Right ventricle myocardium superior (tissue), 1 donor: ENCODE measurements around the gene SRP19. TPM values are rescaled to one million over a fixed set of nuclear protein-coding genes. Genes with fewer than 3 reads are reported as not detected.
"Not testable (repeated sequence)": the region's sequence is repeated elsewhere in the genome, so short reads cannot be mapped to it uniquely, and the experiment has no call there.

Experiments
- ATAC-seq: fragments of 200-7000 bp; cut with Tn5 transposase; one replicate; pipeline ENCODE4 v1.9.1; 2020; ENCODE audit warnings: mild to moderate bottlenecking; ENCODE audit not compliant: poor library complexity
- DNase-seq: peaks from one replicate; pipeline ENCODE4 v3.0.0-alpha.2; 2020
- intact Hi-C: fragments of 100-400 bp; cut with DNase I; formaldehyde crosslinking; loops from one replicate; pipeline ENCODE4 v1.11.2; 2022
- total RNA-seq: library from RNA; stranded (reverse); fragmentation: NEBNext Ultra II Directional; extraction: Animal tissue kit (Norgen Biotek cat#: 25700); gene quantifications from one replicate; pipeline ENCODE4 v1.2.1, GENCODE V29; 2021
- donor health status: DM: no; HTN: yes; CAD: no; lungs with severe emphysema.

Gene SRP19
- total RNA-seq, 1 donor from 2014 or later, result 24.8 TPM

DNA sequence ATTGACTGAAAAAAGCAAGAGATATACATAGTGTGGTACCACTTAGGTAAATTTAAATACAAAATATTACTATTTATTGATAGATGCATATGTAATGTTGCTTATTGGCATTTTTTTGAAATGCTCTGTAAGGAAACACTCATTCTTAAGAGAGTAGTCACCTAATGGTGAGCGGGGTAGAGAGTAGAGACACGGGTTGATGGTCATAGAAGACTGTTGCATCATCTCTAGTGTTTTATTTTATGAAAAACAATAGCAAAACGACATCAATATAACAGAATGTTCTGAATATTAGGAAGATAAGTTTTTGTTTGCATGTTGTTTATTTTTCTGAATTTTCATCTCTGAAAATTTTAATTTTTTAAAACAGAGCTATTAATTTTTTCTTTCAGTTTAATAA is 4.0 kb downstream of the SRP19 start:
- intact Hi-C loops, result no loop called here
- DNase-seq, result no peak
- ATAC-seq, result no peak

DNA sequence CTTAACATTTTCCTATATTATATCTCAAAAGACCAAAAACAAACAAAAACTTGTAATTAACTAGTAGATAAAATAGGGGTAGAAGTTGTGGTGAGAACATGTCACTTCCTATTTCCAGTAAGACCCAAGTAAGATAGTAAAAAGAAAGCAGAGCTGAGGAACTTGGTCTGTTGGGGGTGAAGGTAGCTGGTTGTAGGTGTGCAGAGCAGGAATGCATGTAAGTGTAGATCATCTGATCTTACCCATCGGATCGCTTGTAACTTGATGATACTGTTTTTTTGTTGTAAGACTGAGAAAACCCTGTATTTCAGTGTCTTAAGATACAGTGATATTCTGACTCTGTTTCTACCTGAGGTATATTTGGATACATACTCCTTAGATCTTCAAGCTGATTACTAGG is 5.7 kb downstream of the SRP19 start:
- no peak for DNase-seq
- intact Hi-C loops, result no loop called here
- no peak for ATAC-seq

DNA sequence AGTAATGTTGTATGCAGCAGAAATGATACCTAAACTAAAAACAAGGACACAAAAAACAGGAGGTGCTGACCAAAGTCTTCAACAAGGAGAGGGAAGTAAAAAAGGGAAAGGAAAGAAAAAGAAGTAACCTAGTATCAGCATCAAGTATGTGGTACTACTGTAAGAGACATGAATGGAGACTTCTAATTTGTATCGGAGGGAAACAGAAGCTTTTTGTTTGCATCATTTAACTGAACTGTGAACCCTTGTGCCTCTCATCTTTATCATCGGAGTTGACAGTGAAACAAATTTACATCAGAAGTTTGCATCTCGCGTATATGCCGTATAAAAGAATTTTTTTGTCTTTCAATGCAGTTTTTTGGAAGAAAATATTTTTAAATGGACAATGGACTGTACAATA is 6.3 kb downstream of the SRP19 start:
- ATAC-seq, result no peak
- intact Hi-C loops, result no loop called here
- DNase-seq, result no peak

DNA sequence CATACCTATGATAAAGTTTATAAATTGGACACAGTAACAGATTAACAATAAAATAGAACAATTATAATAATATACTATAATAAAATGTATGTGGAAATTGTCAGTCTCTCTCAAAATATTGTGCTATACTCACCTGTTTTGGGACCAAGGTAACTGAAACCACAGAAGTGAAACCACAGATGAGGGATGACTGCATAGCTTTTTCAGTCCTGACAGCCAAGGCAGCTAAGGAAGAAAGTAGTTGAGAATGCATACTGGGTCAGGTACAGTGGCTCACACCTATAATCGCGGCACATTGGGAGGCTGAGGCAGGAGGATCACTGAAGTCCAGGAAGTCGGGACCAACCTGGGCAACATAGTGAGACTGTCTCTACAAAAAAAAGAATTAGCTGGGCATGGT is 8.9 kb downstream of the SRP19 start:
- intact Hi-C loops, result no loop called here
- DNase-seq (no peak), ATAC-seq (no peak)

DNA sequence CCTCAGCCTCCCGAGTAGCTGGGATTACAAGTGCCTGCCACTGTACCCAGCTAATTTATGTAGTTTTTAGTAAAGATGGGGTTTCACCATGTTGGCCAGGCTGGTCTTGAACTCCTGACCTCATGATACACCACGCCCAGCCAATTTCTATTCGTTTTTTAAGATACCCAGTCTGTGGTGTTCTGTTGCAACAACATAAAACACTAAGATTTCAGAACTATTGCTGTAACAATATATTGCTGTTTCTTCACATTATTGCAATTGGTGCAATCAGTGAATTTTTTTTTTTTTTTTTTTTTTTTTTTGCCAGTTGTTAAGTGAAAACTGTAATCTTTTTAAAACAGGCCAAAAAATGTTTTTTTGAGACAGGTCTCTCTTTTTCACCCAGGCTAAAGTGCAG is 9.9 kb downstream of the SRP19 start:
- DNase-seq, result no peak
- intact Hi-C loops, result no loop called here
- no peak for ATAC-seq

DNA sequence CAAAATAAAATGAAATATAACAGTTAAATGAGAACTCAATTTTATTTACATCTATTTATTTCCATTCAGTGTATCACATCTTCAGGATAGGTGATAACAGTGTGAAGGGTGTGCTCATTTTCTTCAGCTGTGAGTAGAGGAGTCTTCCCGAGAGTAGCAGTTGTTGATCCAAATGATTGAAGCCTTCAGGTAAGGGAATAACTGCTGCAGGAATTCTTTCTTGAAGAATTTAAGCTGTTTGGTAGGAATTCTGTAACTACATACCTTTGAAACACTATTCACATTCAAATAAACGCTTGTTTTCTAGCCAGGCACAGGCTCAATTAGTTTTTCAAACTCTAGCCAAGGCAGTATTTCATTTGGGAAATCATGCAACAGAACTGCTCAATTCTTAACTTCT is 15.3 kb downstream of the SRP19 start:
- no peak for DNase-seq
- intact Hi-C loops, result no loop called here
- ATAC-seq, result no peak

DNA sequence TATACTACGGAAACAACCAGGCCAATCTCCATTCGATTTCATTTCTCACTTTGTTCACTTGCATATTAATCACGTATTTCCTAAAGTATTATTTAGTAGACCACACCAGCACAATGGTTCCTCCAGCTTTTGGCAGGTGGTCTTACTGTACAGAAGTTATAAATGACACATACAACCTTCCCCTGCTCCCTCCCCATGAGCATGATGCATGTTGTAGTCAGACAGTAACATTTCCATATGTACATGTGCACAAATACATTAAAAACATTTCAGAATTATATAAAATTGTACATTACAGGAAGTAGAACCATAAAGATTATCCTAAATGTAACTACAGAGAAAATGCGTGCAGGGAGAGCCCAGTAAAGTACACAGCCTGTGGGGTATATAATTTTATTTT is 17.0 kb downstream of the SRP19 start:
- DNase-seq, result no peak
- intact Hi-C loops, result no loop called here

DNA sequence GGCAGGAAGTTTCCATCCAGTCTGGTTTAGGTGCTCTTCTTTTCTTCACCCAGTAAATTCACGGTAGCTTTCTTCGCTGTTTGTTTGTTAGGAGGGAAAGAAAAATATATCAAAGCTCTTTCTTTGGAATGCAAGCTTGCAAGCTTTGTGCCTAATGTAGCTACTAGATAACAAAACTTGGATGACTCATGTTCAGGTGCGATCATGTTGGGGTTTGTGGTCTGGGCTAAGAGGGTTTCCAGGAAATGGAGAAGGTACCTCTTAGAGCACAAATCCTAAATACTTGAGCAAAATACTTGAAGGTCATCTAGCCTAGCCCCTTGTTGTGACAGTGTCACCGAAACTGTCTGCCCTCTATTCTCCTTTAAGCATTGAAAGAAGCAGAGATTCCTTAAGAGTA is 17.7 kb downstream of the SRP19 start:
- intact Hi-C loops, result no loop called here
- DNase-seq (no peak), ATAC-seq (no peak)

More for the DNA sequence above, 17.0 kb downstream of the SRP19 start:
- ATAC-seq, result no peak

DNA sequence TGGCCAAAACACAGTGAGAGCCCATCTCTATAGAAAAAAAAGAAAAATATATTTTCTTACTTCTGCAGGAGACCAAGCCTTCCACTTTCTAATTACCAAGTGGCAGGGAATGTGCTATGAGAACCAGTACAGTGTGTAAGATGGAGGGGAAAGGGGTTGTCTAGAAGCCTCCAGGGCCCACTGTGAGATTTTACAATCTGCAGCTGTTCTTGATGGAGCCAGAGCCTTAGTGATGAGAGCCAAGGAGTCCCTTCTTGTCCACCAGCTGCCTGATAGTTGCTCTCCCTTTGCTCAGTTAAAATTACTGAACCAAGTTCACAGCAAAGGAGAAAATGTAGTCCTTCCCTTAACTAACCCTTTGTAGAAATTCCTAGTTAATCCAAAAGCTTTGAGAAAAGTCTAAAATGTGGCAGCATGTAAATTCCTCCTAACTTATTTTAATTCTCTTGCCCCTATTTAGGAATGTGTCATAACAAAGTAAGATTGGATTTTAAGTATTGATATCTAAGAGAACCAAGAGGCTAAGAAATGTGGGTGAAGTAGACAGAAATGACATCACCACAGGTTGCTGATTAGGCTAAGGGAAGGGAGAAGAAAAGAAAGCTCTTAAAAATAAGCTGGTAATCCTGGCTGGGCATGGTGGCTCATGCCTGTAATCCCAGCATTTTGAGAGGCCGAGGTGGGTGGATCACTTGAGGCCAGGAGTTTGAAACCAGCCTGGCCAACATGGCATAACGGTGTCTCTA is 19.3 kb downstream of the SRP19 start:
- DNase-seq, result no peak
- intact Hi-C loops, result no loop called here
- peak; percentile 54 for ATAC-seq

DNA sequence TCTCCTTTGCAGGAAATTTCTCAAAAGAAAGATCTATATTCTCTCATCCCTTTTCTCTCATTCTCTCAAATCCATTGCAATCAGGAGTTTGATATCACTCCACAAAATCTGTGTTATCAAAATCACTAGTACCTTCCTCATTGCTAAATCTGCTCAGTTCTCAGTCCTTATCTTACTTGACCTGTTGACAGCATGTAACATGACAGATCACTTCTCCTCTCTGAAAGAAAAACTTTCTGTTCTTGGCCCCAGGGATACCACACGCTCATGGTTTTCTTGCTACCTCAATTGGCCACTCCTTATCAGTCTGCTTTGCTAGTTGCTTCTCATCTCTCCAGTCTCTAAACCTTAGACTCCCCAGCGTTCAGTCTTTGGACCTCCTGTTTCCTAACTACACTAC is 22.1 kb downstream of the SRP19 start:
- intact Hi-C loops, result no loop called here
- DNase-seq (no peak), ATAC-seq (peak; percentile 9)

DNA sequence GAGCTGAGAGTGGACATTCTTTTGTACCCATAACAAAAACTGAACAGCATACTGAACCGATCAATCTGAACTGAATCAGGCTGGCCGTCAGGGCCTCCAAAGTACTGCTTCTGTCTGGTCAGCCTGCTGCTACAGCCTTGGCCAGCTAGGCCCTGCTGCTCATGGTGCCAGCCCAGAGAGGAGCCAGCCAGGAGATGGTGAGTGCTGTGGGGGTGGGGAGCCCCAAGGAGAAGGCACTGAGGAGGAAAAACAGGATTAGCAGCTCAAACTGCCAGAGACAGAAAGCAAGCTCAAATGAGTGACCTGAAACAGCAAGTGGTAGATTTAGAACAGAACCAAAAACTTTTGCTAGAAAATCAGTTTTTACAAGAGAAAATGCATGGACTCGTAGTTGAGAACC is 23.9 kb downstream of the SRP19 start:
- ATAC-seq (peak; percentile 50), DNase-seq (no peak)
- intact Hi-C loops, result no loop called here

DNA sequence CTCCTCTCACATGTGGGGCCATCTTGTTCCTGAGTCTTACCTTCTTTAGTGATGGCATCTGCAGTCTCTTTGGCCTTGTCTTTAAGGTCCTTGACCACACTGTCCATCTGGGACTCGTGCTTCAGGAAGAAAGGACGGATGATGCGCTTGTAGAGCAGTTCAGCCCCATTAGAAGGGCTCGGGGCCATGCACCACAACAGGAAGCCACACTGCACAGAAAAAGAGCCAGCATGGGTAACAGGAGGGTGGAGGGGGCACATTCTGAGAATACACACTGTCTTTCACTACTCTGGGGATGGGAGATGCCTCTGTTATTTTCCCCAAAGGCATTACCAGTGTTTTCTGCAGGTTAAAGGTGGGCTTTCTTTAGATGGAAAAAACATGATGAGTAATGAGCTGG is 25.9 kb downstream of the SRP19 start:
- ATAC-seq, result no peak
- intact Hi-C loops, result no loop called here
- DNase-seq, result no peak

DNA sequence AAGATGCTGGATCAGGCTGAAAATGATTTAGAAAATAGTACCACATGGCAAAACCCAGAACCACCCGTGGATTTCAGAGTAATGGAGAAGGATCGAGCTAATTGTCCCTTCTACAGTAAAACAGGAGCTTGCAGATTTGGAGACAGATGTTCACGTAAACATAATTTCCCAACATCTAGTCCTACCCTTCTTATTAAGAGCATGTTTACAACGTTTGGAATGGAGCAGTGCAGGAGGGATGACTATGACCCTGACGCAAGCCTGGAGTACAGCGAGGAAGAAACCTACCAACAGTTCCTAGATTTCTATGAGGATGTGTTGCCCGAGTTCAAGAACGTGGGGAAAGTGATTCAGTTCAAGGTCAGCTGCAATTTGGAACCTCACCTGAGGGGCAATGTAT is 31.0 kb downstream of the SRP19 start:
- ATAC-seq, intact Hi-C loops, DNase-seq: not testable (repeated sequence)

DNA sequence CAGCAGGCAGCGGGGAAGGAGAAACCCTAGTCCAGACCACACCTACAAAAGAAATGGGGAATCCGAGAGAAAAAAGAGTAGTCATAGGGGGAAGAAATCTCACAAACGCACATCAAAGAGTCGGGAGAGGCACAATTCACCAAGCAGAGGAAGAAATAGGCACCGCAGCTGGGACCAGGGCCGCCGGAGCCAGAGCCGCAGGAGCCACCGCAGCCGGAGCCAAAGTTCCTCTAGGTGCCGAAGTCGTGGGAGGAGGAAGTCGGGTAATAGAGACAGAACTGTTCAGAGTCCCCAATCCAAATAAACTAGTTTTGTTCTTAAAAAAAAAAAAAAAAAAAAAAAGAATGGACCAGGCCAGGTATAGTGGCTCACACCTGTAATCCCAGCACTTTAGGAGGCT is 31.7 kb downstream of the SRP19 start:
- DNase-seq (no peak), ATAC-seq (no peak)
- intact Hi-C loops, result no loop called here

DNA sequence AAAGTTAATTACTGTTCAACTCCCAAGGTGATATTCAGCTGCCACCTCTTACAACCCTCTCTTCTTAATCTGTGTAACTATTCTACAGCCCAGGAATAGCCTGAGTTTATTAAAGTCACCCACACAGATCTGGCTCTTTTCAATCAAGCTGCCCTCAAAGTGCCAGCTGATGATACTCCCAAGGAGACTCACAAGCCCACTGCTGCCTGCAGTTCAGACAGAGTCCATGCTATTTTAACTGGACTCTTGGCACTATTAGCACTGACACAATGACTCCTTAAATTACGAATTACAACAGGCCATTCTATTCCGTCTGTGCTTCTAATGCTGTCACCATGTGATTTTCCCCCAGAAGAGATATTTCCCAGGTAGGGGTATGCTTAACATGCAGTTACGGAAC is 34.6 kb downstream of the SRP19 start:
- ATAC-seq, result peak; percentile 83

DNA sequence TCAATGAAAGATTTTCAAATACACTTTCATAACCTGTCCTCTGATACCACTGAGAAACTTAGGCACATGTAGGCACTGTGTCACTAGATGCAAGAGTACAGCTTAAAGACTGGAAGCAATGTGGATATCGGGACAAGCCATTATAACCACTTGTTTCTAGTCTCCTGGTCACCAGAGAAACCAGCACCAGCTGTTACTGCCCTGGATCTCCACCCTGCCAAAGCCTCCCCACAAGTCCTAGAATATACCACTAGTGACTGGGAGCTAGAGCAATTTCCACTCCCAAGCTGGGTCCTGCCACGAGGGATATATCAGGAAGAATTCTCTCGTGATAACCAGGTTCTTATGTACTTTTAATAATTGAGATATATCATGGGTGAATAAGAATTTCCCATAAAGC is 41.5 kb downstream of the SRP19 start:
- intact Hi-C loops, result no loop called here
- ATAC-seq, result no peak
- DNase-seq, result no peak

More for the DNA sequence above, 34.6 kb downstream of the SRP19 start:
- intact Hi-C loops, result no loop called here
- DNase-seq, result no peak

DNA sequence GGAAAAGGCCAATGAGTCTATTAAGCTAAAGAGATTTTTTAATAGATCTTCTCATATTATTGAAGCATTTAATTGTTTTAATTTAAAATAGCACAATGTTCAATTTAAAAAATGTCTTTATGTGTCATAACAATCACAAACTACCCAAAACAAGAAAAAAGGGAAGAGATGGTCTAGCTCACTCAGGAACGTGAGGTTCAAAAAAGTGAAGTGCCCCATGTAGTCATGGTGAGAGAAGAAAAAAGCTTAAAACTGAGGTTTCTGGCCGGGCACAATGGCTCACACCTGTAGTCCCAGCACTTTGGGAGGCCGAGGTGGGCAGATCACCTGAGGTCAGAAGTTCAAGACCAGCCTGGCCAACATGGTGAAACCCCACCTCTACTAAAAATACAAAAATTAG is 43.9 kb downstream of the SRP19 start:
- ATAC-seq, DNase-seq, intact Hi-C loops: not testable (repeated sequence)

DNA sequence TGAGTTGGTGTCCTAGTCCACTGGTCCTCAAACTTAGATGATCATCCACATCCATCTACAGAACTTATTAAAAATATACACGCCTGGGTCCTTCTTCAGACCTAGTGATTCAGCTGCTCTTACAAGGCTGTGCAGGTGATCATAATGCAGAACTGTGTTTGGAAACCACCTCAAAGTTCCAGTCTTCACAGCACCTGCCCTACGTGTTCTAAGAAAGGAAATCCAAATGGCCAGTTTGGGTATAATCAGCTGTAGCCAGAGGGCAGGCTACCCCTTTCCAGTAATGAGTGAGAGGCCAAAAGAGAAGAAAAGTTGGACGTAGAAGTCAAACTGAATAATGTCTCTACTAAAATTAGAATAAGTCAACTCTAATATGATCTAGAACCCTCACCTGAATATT is 45.5 kb downstream of the SRP19 start:
- intact Hi-C loops, result no loop called here
- no peak for DNase-seq
- no peak for ATAC-seq

DNA sequence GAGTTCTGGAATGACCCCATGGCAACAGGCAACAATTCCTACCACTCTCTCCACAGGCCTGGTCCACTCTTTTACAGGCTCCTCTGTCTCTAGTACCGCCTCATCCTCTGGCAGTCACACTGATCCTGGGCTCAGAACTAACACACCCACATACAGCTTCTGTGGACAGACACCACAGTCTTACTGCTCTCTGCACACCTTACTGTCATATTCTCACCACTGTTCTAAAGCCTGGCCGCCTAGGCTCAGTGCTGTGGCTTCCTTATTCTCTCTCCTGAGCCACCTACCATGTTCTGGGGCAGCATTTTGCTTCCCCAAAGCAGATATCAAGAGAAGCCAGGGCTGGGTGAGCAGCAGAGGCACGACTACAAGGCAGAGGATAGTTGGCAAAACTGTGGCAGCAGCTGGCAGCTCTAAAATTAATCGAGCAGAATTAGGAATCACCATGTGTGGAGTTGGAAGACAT is 46.1 kb downstream of the SRP19 start:
- DNase-seq (no peak), ATAC-seq (peak; percentile 70)
- intact Hi-C loops, result no loop called here

DNA sequence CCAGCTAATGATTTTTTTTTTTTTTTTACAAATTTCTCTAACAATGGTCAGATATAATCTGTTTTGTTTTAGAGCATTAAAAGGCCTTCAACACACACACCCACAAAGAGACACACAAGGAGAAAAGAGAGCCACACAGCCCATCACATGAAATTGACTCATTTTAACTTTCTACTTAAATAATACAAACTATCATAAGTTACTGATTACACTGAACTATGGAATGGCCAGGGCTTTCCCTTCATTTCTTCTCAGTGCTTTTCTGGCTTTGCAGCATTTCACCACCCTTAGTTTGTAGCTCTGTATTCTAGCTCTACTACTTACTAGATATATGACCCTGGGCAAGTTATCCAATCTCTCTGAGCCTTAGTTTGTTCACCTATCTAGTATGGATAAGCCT is 47.8 kb downstream of the SRP19 start:
- intact Hi-C loops, result no loop called here
- DNase-seq, result no peak
- ATAC-seq, result no peak

DNA sequence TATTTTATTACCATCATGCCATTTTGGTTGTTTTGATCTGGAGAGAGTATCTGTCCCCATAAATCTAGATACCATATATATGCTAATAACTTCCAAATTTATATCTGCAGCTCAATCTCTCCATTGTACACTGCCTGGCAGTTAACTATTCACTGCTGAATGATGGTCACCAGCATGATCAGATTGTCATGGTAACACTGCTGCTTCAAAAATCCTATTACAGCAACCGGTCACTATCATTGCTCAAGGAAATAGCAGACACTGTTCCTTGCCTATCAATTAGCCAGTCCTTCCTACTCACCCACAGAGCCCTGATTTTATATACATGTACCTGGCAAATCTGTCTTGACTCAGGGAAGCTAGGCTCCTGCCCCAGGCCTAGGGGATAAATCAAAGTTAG is 49.4 kb downstream of the SRP19 start:
- DNase-seq (no peak), ATAC-seq (no peak)
- intact Hi-C loops, result no loop called here
